ENCODE data around the gene ABI3BP. TPM values are rescaled to one million over a fixed set of nuclear protein-coding genes. Genes with fewer than 3 reads are reported as not detected.

Gene ABI3BP
- total and polyA plus RNA-seq, 10 of the 15 experiments (the other 5 are each of a cell fraction or from before 2014, with no cell fraction given), result 0.03 to 0.42 (median 0.11) TPM; not detected in 4

DNA sequence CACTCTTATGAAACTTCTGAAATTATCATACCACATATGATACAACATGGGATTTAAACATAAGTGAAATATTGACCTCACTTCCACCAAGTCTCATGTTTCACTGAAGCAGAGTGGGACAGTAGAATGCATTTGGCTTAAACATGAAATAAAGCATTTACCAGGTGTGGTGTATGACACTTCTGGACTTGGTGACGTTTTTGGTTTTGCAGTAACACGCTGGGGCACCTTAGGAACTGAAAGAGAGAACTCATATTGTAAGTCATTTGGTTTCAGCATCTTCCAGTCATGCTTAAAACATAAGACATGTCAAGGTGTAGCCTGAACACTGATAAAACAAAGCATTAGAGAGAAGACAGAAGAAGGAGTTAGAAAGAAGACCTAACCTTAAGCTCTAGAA lies 188.6 kb downstream of the ABI3BP start (continued):
- TF ChIP-seq BHLHE40 (IDR thresholded peaks at IDR 0.05; ENCODE audit: borderline replicate concordance in 1 of 2, low read depth in 2 of 2, low read length in 1 of 2), result no peak
- TF ChIP-seq, protein P1, sequence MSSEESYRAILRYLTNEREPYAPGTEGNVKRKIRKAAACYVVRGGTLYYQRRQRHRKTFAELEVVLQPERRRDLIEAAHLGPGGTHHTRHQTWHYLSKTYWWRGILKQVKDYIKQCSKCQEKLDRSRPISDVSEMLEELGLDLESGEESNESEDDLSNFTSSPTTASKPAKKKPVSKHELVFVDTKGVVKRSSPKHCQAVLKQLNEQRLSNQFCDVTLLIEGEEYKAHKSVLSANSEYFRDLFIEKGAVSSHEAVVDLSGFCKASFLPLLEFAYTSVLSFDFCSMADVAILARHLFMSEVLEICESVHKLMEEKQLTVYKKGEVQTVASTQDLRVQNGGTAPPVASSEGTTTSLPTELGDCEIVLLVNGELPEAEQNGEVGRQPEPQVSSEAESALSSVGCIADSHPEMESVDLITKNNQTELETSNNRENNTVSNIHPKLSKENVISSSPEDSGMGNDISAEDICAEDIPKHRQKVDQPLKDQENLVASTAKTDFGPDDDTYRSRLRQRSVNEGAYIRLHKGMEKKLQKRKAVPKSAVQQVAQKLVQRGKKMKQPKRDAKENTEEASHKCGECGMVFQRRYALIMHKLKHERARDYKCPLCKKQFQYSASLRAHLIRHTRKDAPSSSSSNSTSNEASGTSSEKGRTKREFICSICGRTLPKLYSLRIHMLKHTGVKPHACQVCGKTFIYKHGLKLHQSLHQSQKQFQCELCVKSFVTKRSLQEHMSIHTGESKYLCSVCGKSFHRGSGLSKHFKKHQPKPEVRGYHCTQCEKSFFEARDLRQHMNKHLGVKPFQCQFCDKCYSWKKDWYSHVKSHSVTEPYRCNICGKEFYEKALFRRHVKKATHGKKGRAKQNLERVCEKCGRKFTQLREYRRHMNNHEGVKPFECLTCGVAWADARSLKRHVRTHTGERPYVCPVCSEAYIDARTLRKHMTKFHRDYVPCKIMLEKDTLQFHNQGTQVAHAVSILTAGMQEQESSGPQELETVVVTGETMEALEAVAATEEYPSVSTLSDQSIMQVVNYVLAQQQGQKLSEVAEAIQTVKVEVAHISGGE (CRISPR knock-in tag; IDR thresholded peaks at IDR 0.05), result no peak
- no peak for TF ChIP-seq BRCA1 (IDR thresholded peaks at IDR 0.05; ENCODE audit: low read depth, low read length)
- no peak for TF ChIP-seq FOXK2 (IDR thresholded peaks at IDR 0.05)
- TF ChIP-seq RUNX3 (IDR thresholded peaks at IDR 0.05; ENCODE audit: low read length), result no peak
- TF ChIP-seq, protein P2, sequence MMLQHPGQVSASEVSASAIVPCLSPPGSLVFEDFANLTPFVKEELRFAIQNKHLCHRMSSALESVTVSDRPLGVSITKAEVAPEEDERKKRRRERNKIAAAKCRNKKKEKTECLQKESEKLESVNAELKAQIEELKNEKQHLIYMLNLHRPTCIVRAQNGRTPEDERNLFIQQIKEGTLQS (IDR thresholded peaks at IDR 0.05; ENCODE audit: borderline replicate concordance, extremely low read depth, low read depth, low read length), result no peak
- TF ChIP-seq TARDBP (IDR thresholded peaks at IDR 0.05; ENCODE audit: borderline replicate concordance), result no peak
- TF ChIP-seq ZSCAN29 (IDR thresholded peaks at IDR 0.05), result no peak
- TF ChIP-seq CBFB (IDR thresholded peaks at IDR 0.05; ENCODE audit: low read depth), result no peak
- TF ChIP-seq MEF2A (IDR thresholded peaks at IDR 0.05; ENCODE audit: insufficient read depth, low read depth, low read length), result no peak

DNA sequence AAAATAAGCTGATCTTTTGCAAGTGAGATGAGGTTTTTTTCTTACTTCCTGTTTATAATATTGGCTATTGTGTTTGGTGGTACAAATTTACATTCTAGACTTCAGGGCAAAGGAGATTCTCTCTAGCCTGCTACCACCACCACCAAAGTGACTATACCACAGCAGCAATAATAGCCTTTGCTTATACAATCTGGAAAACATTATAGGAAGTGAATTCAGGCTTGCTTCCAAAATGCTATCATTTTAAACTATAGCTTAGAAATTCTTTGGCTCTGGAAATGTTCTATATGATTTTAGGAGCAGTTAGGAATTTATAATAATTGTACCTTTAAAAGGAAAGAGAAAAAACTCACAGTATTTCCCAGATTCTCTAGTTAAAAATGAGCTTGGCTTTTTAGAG lies 189.5 kb downstream of the ABI3BP start:
- H3K36me3 ChIP-seq (ENCODE audit: control insufficient read depth in 2 of 2, insufficient read depth in 2 of 2, low read length in 1 of 2), result no peaks in the 10 kb centered on the region
- H2AFZ ChIP-seq (ENCODE audit: control insufficient read depth, low read depth, low read length), result no peak overlapping the region
- intact Hi-C loops (cut with micrococcal nuclease; ENCODE audit: unreplicated experiment) (no loop called here), in situ Hi-C loops (cut with MboI) (no loop called here)
- no peaks in the 10 kb centered on the region for H3K4me1 ChIP-seq (ENCODE audit: control insufficient read depth, insufficient read depth, low read length)
- peaks cover 2% of the 10 kb centered on the region; the same call in 1 of the 3 replicates for H3K9me3 ChIP-seq (replicated peaks; ENCODE audit: control insufficient read depth, insufficient read depth, low read length)
- no peaks in the 10 kb centered on the region for H3K27me3 ChIP-seq (replicated peaks in 1 of 2; ENCODE audit: control insufficient read depth in 2 of 2, insufficient read depth in 2 of 2, low read length in 1 of 2)
- ATAC-seq, result no peak
- H3K79me2 ChIP-seq (ENCODE audit: control insufficient read depth, insufficient read depth, low read length), result no peaks in the 10 kb centered on the region
- no peak for FAIRE-seq
- no TSS peak for BruUV-seq (replicated peaks)
- SMC1A ChIA-PET (ENCODE audit: uncharacterized antibody, unreplicated experiment), result interaction anchor here (1.1 to 2.0 kb wide), 3 partner anchors 13 to 62 kb away, joined by 3 to 4 read pairs (median 4); no protein-coding TSS in a partner anchor
- no peak overlapping the region for H3K27ac ChIP-seq (ENCODE audit: control insufficient read depth, insufficient read depth)
- DNase-seq (ENCODE audit: low read depth, low spot score), result no peak
- RAD21 ChIA-PET (ENCODE audit: unreplicated experiment), result no interaction called here
- no peak overlapping the region for H3K4me3 ChIP-seq
- CTCF ChIA-PET, result no interaction called here
- POLR2A ChIA-PET, result interaction anchor here (0.6 kb wide), 1 partner anchor 275 kb away, joined by 4 read pairs; no protein-coding TSS in a partner anchor
- H4K20me1 ChIP-seq (ENCODE audit: control insufficient read depth, insufficient read depth), result no peaks in the 10 kb centered on the region
- no peak overlapping the region for H3K4me2 ChIP-seq (ENCODE audit: control insufficient read depth, insufficient read depth)
- no peak overlapping the region for H3K9ac ChIP-seq (ENCODE audit: control insufficient read depth, insufficient read depth, low read length)
- TF ChIP-seq, protein P3, sequence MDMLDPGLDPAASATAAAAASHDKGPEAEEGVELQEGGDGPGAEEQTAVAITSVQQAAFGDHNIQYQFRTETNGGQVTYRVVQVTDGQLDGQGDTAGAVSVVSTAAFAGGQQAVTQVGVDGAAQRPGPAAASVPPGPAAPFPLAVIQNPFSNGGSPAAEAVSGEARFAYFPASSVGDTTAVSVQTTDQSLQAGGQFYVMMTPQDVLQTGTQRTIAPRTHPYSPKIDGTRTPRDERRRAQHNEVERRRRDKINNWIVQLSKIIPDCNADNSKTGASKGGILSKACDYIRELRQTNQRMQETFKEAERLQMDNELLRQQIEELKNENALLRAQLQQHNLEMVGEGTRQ (IDR thresholded peaks at IDR 0.05; ENCODE audit: borderline replicate concordance, low read depth, low read length), result no peak
- TF ChIP-seq NR2C1 (IDR thresholded peaks at IDR 0.05), result no peak
- TF ChIP-seq TARDBP (IDR thresholded peaks at IDR 0.05; ENCODE audit: borderline replicate concordance), result no peak
- TF ChIP-seq, protein P4, sequence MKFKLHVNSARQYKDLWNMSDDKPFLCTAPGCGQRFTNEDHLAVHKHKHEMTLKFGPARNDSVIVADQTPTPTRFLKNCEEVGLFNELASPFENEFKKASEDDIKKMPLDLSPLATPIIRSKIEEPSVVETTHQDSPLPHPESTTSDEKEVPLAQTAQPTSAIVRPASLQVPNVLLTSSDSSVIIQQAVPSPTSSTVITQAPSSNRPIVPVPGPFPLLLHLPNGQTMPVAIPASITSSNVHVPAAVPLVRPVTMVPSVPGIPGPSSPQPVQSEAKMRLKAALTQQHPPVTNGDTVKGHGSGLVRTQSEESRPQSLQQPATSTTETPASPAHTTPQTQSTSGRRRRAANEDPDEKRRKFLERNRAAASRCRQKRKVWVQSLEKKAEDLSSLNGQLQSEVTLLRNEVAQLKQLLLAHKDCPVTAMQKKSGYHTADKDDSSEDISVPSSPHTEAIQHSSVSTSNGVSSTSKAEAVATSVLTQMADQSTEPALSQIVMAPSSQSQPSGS (IDR thresholded peaks at IDR 0.05; ENCODE audit: low read length), result no peak
- no peak for TF ChIP-seq SMAD5 (IDR thresholded peaks at IDR 0.05; ENCODE audit: low read depth)
- TF ChIP-seq, protein P5, sequence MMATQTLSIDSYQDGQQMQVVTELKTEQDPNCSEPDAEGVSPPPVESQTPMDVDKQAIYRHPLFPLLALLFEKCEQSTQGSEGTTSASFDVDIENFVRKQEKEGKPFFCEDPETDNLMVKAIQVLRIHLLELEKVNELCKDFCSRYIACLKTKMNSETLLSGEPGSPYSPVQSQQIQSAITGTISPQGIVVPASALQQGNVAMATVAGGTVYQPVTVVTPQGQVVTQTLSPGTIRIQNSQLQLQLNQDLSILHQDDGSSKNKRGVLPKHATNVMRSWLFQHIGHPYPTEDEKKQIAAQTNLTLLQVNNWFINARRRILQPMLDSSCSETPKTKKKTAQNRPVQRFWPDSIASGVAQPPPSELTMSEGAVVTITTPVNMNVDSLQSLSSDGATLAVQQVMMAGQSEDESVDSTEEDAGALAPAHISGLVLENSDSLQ (IDR thresholded peaks at IDR 0.05), result no peak
- no peak for TF ChIP-seq EP300 (IDR thresholded peaks at IDR 0.05; ENCODE audit: borderline replicate concordance in 1 of 2, control insufficient read depth in 1 of 2, low read depth in 2 of 2, low read length in 2 of 2)
